ENCODE data around the gene CWF19L2.
"Not testable (repeated sequence)": the region's sequence is repeated elsewhere in the genome, so short reads cannot be mapped to it uniquely, and the experiment has no call there.

The CWF19L2 gene

DNA sequence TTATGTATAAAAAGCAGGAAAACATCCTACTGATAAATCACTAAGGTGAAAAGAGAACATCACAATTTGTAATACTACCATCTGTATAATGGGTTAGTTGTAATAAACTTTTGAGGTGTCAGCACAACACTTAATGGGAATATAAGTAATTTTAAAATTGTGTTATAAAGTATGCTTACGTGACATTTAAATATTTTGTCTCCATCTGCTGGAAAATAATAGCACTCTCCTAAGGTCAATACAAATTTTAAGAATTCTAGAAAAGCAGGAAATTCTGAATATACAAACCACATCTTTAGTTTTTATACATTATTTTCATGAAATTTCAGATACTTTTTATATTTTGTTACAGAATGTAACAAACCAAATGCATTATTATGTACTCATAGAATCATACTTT is 19.5 kb downstream of the CWF19L2 start:
- DNase-seq (ENCODE audit: low spot score) = no peak

DNA sequence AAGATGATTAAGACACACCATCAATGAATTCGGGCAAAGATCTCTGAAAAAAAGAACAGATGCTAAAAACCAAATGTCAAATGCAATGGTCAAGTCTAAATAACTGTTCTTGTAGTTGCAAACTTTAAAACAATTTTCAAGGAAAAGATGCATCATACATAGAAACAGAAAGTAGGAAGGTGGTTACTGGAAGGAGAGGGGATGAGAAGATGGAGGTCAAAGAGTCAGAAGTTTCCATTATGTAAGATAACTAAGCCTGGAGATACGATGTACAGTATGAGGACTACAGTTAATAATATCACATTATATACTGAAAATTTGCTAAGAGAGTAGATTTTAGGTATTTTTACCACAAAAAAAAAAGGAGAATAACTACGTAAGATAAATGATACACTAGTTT is 27.1 kb downstream of the CWF19L2 start:
- DNase-seq (ENCODE audit: low spot score) = no peak

DNA sequence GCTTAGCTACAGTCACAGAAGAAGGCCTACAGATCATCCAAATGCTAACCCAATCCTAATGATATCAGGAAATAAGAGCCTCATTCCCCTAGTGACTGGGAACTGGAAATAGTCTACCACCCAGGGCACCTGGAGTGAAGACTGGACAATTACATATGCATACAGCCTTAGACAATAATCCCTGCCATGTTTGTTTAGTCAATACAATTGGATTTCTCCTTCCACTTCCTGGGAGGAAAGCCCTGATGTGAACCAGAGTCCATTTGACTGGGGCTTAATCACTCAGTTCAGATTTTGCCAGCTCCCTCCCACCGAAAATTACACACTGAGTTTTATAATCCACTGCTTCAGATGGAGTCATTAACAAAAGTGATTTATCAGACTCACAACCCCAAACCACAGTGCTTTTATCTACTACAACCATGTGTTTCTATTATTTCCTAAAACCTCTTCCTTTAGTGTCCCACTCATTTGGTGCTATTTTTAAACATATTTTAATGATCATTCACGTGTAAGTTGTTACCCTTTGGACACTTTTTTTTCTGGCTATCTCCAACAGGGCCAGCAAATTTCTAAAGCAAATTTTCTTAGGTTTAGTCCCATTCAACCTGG is 29.9 kb downstream of the CWF19L2 start:
- no peak for DNase-seq (ENCODE audit: low spot score)

DNA sequence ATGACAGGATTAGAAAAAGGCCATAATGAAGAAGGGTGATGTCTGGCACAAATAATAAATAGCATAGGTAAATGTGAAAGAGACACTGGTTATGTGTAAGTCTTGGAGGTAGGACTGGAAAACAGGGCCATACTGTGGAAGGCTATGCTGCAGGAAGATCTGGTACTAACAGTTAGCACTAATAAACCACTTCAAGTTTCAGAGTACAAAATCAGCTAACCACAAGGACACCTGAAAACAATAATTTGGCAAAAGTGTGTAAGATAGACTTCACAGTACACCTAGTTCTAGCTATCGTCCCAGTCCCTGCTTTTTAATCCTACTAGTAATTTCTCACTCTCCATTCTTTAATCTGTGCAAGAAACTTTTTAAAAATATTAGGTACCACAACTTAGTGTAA is 44.3 kb downstream of the CWF19L2 start:
- no peak for DNase-seq (ENCODE audit: low spot score)

DNA sequence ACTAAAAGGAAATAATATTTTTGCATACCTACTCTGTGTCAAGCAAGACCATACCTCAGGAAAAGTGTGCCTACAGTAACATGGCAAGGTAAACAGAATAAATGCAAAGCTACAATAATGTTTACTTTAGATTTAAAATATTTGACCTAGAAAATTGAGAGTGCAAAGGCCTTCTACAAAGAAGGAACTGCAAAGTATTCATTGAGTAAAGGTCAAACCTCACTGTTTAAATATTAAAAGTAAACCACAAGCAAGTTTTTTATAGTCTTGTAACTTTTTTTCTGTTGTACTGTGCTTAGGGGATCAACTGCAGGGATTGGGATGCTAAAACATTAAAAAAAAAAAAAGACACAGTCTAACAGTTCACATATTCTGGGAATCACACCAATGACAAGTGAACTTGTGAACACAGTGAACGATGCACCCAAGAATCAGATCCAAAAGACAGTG is 48.8 kb downstream of the CWF19L2 start:
- no peak for DNase-seq (ENCODE audit: low spot score)

DNA sequence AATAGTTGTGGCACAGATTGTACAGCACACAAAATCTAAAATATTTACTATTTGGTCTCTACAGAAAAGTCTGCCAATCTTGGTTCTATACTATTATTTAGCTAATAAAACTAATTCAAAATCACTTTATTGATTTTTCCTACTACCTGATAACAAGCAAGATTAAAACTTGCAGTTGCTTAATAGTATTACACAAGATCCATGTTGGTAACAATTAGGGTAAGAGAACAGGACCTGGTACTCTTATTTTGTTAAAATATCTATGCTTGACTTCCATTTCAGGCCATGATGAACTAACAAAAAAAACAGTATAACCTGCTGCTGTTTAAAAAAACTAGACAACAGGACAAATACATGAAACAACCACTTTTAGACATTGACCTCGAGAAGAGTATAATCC is 52.4 kb downstream of the CWF19L2 start:
- no peak for DNase-seq (ENCODE audit: low spot score)

DNA sequence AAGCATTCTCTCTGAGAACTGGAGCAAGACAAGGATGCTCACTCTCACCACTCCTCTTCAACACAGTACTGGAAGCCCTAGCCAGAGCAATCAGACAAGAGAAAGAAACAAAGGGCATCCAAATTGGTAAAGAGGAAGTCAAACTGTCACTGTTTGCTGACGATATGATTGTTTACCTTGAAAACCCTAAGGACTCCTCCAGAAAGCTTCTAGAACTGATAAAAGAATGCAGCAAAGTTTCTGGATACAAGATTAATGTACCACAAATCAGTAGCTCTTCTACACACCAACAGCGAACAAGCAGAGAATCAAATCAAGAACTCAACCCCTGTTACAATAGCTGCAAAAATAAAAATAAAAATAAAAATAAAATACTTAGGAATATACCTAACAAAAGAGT is 56.5 kb downstream of the CWF19L2 start:
- DNase-seq (ENCODE audit: low spot score) = not testable (repeated sequence)

DNA sequence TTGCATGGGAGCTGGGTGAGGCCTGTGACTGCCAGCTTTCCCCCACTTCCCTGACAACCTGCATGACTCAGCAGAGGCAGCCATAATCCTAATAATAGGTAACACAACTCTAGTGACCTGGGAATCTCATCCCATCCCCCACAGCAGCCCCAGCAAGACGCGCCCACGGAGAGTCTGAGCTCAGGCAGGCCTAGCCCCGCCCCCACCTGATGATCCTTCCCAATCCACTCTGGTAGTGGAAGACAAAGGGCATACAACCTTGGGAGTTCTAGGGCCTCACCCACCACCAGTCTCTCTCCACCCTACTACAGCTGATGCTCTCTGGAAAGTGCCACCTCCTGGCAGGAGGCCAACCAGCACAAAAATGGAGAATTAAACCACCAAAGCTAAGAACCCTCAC is 60.3 kb downstream of the CWF19L2 start:
- DNase-seq (ENCODE audit: low spot score) = no peak

DNA sequence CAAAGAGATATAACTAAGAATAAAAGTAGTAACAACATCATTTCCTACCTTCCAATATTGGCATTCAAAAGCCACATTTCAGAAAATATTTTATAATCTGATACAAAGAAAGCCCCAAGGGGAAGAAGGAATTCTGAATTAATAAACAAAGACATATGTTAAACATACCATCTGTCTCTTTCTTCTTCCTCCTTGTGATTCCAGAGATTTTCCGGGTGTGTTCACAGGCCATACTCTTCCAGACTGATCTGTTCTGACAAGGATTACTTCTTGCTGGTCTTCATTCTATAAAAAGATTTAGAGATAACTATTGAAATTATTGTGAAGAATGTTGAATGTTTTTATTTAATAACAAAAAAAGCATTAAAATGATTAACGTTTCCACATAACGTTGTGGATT is 65.0 kb downstream of the CWF19L2 start:
- no peak for DNase-seq (ENCODE audit: low spot score)

DNA sequence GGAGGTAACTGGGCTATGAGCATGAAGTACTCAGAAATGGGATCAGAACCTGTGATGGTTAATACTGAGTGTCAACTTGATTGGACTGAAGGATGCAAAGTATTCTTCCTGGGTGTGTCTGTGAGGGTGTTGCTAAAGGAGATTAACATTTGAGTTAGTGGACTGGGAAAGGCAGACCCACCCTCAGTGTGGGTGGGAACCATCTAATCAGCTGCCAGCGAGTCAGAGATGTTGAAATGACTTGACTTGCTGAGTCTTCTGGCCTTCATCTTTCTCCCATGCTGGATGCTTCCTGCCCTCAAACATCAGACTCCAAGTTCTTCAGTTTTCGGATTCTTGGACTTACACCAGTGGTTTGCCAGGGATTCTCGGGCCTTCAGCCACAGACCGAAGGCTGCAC is 66.9 kb downstream of the CWF19L2 start:
- not testable (repeated sequence) for DNase-seq (ENCODE audit: low spot score)

DNA sequence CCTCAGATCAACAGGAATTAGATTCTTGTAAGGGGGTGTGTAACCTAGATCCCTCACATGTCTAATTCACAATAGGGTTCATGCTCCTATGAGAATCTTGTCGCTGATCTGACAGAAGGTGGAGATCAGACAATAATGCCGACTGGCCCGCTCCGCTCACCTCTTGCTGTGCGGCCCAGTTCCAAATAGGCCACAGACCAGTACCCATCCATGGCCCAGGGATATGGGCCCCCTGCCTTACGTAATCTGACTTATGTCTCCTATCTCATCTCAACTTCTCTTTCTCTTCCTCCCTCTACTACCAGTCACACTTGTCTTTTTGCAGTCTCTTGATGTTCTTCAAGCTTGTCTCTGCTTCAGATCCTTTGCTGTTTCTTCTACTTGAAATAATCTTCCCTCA is 70.0 kb downstream of the CWF19L2 start:
- no peak for DNase-seq (ENCODE audit: low spot score)

DNA sequence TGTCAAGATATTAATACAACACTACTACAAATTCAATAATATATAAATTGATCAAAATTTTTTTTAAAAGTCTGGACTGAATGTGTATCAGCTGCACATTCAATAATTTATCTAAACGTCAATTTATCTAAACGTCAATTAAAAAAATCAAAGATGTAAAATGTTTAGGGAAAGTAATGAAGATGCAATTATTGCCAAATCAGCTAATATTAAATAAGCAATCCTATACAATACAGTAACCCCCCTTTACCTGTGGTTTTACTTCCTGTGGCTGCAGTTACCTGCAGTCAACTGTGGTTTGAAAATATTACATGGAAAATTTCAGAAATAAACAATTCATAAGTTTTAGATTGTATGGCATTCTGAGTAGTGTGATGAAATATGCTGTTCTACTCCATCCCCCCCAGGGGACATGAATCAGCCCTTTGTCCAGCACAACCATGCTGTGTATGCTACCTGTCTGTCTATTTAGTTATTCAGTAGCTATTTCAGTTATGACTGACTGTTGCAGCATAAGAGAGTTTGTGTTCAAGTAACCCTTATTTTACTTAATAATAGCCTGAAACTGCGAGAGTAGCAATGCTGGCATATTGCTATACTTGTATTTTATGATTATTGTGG is 72.2 kb downstream of the CWF19L2 start:
- no peak for DNase-seq (ENCODE audit: low spot score)

DNA sequence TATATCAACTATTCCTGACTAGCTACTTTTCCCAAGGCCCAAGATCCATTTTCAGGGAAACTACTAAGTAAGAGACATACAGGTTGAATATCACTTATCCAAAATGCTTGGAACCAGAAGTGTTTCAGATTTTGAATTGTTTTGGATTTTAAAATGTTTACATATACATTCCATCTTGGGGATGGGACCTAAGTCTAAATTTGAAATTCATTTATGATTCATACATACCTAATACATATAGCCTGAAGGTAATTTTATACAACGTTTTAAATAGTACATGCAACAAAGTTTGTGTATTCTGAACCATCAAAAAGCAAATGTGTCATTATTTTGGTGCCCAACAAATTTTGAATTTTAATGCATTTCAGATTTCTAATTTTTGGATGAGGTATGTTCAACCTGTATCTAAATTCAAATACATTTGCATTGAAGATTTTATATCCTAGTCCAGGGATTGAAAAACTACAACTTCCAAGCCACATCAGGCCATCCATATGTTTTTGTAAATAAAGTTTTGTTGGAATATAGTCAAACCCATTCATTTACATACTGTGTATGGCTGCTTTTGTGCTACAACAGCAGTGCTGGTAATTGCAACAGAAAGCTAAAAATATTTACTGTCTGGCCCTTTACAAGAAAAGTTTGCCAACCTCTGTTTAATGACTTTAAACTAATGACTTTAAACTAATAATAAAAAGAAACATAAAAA is 73.3 kb downstream of the CWF19L2 start:
- DNase-seq (ENCODE audit: low spot score) = no peak

DNA sequence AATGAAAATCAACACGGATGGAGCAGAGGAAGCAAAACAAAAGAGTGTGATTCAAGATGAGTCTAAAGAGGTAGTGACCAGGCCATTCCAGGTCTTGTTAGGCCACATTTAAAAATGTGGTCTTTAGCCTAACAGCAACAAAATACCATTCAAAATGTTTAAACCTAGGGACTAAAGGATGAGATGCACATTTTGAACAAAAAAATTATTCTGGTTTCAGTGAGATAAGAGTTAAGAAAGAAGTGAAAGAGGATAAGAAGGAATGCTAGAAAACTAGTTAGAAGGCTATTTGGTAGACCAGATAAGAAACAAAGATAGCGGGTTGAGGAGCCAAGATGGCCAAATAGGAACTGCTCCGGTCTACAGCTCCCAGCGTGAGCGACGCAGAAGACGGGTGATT is 85.2 kb downstream of the CWF19L2 start:
- DNase-seq (ENCODE audit: low spot score) = no peak

DNA sequence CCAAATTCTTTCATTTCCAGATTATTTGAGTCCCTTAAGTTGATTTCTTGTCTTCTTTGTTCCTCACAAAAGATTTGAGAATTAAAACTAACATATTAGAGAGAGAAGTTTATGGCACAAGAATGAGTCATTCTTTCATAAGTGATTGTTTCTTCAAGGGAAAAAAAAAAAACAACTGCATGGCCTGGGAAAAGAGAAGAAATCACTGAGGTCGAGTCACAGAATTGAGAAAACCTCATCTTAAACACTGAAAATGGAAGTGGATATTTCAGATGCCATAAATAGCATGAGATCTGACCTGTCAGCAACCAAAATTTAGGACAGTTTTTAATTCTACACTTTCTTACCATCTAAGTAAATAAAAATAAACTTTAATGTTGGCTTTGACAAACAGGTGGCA is 87.2 kb downstream of the CWF19L2 start:
- DNase-seq (ENCODE audit: low spot score) = no peak

DNA sequence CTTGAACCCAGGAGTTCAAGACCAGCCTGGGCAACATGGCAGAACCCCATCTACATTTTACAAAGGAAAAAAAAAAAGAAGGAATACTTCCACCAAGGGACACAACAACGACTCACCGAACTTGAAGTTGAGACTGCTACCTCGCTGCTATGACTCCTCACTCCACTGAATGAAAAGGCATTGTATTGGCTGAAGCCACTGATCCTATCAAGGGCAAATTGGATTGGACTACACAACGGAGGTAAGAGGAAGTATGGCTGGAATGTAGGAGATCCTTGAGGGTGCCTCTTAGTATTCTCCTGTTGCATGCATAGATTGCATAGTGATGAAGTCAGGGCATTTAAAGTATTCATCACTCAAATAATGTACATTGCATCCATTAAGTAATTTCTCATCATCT is 97.9 kb downstream of the CWF19L2 start:
- DNase-seq (ENCODE audit: low spot score) = no peak

DNA sequence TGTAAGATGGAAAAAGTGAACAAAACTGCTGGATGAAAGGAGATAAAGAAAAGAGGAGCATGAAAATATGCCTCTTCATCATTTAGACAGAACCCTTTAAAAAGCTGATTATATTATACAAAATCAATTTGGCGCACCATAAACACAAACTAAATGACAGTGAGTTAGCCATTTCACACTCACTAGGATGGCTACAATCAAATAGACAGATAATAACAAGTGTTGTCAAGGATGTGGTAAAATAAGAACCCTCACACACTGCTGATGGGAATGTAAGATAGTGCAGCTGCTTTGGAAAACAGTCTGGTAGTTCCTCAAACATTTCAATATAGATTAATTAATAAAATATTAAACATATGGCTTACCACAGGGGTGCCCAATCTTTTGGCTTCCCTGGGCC is 99.7 kb downstream of the CWF19L2 start:
- no peak for DNase-seq (ENCODE audit: low spot score)

DNA sequence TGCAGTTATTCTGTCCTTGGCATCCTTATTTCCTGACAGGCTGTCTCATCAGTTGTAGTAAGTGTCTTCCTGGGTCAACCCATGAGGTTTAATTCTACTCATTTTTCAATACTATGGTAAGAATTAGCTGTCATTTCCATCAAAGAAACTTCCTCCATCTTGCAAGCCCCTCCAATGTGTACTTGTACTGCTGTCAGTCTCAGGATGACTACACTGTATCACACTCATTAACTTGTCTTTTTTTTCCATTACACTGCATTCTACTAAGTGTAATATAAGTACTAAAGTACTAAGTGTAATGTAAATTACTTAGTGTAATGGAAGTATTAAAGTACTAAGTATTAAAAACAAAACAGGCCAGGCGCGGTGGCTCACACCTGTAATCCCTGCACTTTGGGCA is 102.8 kb downstream of the CWF19L2 start:
- DNase-seq (ENCODE audit: low spot score) = no peak

DNA sequence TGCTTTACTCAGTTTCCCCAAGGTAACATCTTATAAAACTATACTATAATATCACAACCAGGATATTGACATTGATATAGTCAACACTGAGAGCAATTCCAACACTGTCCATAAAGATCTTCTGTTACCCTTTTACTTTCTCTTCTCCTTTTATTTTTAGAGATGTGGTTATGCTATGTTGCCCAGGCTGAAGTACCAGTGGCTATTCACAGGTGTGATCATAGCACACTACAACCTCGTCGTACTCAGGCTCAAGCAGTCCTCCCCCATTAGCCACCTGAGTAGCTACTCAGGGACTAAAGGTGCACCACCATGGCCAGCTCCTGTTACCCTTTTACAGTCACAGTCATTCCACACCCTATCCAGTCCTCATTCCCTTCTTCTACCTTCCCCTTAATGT is 119.7 kb downstream of the CWF19L2 start:
- DNase-seq (ENCODE audit: low spot score) = no peak

DNA sequence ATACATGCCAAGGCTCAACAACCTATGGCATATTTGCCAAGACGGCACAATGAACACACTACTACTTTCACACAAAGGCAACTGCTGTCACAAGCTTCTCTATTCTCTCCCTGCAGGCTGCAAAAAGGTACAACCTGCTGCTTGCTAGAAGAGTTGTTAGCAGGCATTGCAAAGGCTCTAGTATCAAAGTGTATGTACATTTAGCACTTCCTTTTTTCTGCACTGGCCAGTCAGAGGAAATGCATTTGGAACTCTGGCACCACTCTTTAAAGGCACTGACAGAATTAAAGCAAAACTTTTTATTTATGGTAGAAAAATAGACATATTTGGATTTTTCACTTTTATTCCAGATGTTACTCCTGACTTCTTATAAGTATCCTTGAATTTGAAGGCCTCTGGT is 125.9 kb downstream of the CWF19L2 start:
- DNase-seq (ENCODE audit: low spot score) = no peak

DNA sequence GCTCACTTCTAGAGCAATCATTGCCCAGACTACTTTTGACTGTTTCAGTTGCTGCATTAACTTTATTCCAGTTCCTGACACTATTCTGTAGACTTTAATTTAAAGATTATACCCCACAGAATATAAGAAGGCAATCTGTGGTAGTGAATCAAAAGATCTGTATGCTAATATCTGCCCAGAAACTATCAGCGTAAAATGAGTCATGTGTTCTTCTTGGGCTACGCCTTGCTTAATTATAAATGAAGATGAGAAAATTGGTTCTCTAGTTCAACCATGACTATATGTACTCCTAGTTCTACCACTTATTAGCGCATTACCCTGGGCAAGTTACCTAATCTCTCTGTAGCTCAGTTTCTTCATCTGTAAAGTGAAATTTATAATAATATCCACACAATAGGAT is 128.5 kb downstream of the CWF19L2 start:
- DNase-seq (ENCODE audit: low spot score) = no peak

DNA sequence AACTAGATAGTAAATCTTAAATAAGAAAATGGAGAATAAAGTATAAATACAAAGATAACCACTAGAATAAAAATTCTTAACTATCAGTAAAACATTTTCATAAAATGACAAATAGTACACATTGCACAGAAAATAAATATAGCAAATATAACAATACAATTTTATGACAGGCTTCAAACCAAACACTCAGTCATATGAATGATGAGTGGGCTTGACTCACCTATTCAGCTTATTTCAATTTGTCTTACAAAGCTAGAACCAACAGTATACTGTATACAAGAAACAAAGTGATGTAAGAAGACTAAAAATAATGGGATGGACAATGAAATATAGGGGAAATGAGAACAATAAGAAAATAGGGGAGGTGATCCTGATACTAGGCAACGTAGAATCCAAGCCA is 141.2 kb downstream of the CWF19L2 start:
- DNase-seq (ENCODE audit: low spot score) = no peak

DNA sequence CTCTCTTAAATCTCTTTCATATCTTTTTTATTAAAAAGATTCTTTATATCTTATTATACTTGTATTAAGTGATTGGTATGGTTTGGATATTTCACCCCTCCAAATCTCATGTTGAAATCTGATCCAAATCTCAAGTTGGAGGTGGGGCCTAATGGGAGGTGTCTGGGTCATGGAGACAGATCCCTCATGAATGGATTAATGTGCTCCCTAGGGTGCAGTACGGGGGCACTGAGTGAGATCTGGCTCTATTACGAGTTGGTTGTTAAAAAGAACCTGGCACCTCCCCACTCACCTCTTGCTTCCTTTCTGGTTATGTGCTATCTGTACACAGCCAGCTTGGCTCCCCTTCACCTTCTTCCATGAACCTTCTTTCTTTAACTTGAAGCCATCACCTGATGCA is 149.6 kb downstream of the CWF19L2 start:
- no peak for DNase-seq (ENCODE audit: low spot score)

DNA sequence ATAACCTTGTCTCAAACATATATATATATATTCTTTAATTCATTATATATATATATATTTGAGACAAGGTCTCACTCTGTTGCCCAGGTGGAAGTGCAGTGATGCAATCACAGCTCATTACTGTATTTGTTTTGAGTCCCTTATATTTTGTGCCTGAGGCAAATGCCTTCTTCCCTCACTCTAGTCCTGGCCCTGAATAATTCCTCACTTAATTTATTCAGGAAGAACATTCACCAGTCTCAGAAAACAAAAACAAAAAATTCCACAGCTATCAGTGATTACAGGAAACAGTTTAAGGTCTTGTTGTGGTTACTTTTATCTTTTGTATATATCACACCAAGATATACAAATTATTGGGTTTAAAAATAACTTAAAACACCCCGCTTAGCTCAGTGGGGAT is 155.7 kb downstream of the CWF19L2 start:
- no peak for DNase-seq (ENCODE audit: low spot score)

Data from CD4-positive, alpha-beta T cell treated with Interleukin-15 for 4 hours (primary cell).